Peyer's patch (tissue), 4 donors: ENCODE results near the gene PDIK1L. TPM values are rescaled to one million over a fixed set of nuclear protein-coding genes. Genes with fewer than 3 reads are reported as not detected.
A peak's percentile ranks its signal among the peaks of the same experiment; 100 is the strongest.

ENCODE experiments used
- DNase-seq, 3 donors: peaks; one replicate each; pipeline ENCODE4 v3.0.0-alpha.2; 2017 to 2019
- H3K27ac ChIP-seq, 4 donors: fragments of 200-600 bp; sonication (generic); one replicate each; pipeline ENCODE4 v1.5.1; 2016 to 2019
- H3K27me3 ChIP-seq, 2 donors: fragments of 200-600 bp; sonication (generic); one replicate each; pipeline ENCODE4 v1.5.1; 2019
- H3K36me3 ChIP-seq, 3 donors: fragments of 200-600 bp; sonication (generic); one replicate each; pipeline ENCODE4 v1.5.1; 2016 to 2019
- H3K4me1 ChIP-seq, 4 donors: fragments of 200-600 bp; sonication (generic); one replicate each; pipeline ENCODE4 v1.5.1; 2016 to 2019
- H3K4me3 ChIP-seq, 4 donors: fragments of 200-600 bp; sonication (generic); 1 replicate in 3 of 4; 2 replicates in 1 of 4; pipeline ENCODE4 v1.5.1; 2016 to 2019; ENCODE audit warnings: mild to moderate bottlenecking in 1 of 4
- H3K9me3 ChIP-seq, 4 donors: fragments of 200-600 bp; sonication (generic); one replicate each; pipeline ENCODE4 v1.5.1; 2016 to 2019; ENCODE audit warnings: mild to moderate bottlenecking in 1 of 4
- CTCF ChIP-seq, 6 experiments: fragments of 450-650 bp in 4 of 6; fragments of 200-600 bp in 2 of 6; sonication (generic) in 1 of 6; IDR thresholded peaks; one replicate each; pipeline ENCODE4 v1.5.1; 2017 to 2019; ENCODE audit warnings: antibody characterized with exemption in 6 of 6, mild to moderate bottlenecking in 3 of 6, moderate library complexity in 1 of 6
- POLR2A ChIP-seq, 2 donors: fragments of 450-650 bp; IDR thresholded peaks; one replicate each; pipeline ENCODE4 v1.5.1; 2017; ENCODE audit warnings: antibody characterized with exemption in 2 of 2, mild to moderate bottlenecking in 2 of 2, moderate library complexity in 2 of 2
- total RNA-seq, 4 donors: library from RNA; depleted of rRNA; stranded (reverse); fragments of >200 nt; gene quantifications; one replicate each; pipeline ENCODE4 v1.1.0, GENCODE V29; 2016

Gene PDIK1L
- total RNA-seq, 4 donors from 2014 or later: 8.3 to 13.2 (median 12.4) TPM

DNA sequence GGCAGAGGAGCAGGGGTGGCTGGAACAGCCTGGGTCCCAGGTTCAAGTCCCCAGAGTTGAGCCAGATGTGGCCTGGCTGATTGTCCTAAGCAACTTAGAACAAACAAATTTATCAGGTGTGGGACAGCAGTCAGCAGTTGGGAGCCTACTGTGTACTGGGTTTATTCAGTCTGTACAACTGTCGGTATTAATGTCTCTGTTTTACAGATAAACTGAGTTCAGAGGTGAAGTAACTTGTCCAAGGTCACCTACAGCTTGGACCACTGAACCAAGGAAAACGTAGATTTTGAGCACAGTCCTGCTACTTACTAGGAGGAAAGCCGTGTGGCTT is 29.6 kb upstream of the PDIK1L start:
- Histone ChIP-seq H3K4me1 (no peaks in the 10 kb centered on the region), H3K36me3 (no peaks in the 10 kb centered on the region), H3K9me3 (no peaks in the 10 kb centered on the region), H3K27ac (no peak overlapping the region), H3K4me3 (no peak overlapping the region), H3K27me3 (no peaks in the 10 kb centered on the region)
- no peak for DNase-seq
- TF ChIP-seq POLR2A (IDR thresholded peaks at IDR 0.05) (no peak), CTCF (IDR thresholded peaks at IDR 0.05) (no peak)

- H3K36me3 ChIP-seq: no peaks in the 10 kb centered on the region
- H3K9me3 ChIP-seq: no peaks in the 10 kb centered on the region
- no peaks in the 10 kb centered on the region for H3K4me1 ChIP-seq
- DNase-seq: peak in 1 of 3 donors; percentile 55
- H3K27me3 ChIP-seq: no peaks in the 10 kb centered on the region
- no peak overlapping the region for H3K4me3 ChIP-seq
- no peak overlapping the region for H3K27ac ChIP-seq
- TF ChIP-seq CTCF (IDR thresholded peaks at IDR 0.05) (no peak), POLR2A (IDR thresholded peaks at IDR 0.05) (no peak)
These were observed 28.4 kb upstream of the PDIK1L start for GRCh38 chr1:26083208-26083607.

DNA sequence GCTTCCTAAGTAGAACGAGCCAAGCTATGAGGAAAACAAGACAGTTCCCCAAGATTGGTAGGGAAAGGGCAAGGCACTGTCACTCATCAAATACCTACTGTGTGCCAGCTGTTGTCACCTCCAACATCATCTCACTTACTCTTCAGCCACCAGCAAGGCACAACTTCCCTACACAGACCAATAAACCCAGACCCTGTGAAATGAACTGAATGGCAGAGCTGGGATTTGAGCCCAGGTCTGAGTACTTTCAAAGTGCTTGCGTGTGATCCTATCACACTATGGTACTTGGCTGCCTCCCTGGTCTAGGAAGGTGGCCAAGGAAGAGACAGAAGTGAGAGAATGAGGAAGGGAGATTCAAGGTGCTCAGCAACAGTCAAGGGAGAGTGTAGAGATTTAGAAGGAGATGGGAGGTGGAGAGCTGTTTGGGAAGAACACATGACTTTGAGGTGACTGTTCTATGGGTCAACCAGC is 27.5 kb upstream of the PDIK1L start:
- Histone ChIP-seq H3K9me3 (no peaks in the 10 kb centered on the region), H3K4me3 (no peak overlapping the region), H3K27me3 (no peaks in the 10 kb centered on the region), H3K27ac (no peak overlapping the region), H3K4me1 (no peaks in the 10 kb centered on the region), H3K36me3 (no peaks in the 10 kb centered on the region)
- no peak for DNase-seq
- no peak for TF ChIP-seq POLR2A (IDR thresholded peaks at IDR 0.05)
- TF ChIP-seq CTCF (IDR thresholded peaks at IDR 0.05): no peak

DNA sequence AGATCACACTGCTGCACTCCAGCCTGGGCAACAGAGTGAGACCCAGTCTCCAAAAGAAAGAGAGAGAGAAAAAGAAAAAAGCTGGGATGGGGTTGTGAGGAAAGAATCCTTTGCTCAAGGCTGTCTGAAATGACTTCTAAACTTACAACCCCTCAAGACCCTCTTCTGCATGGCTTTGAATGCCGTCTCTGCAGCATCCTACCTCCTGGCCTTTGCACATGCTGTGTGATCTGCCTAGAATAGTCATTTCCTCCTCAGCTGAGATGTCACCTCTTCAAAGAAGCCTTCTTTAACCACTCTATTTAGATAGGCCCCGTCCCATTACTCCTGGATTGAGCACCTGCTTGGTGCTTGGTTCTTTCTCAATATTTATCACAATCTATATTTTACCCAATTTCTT is 26.8 kb upstream of the PDIK1L start:
- H3K27me3 ChIP-seq: no peaks in the 10 kb centered on the region
- no peak overlapping the region for H3K27ac ChIP-seq
- no peaks in the 10 kb centered on the region for H3K36me3 ChIP-seq
- no peak for TF ChIP-seq POLR2A (IDR thresholded peaks at IDR 0.05)
- TF ChIP-seq CTCF (IDR thresholded peaks at IDR 0.05): no peak
- no peak for DNase-seq
- no peaks in the 10 kb centered on the region for H3K9me3 ChIP-seq
- H3K4me1 ChIP-seq: no peaks in the 10 kb centered on the region
- no peak overlapping the region for H3K4me3 ChIP-seq

DNA sequence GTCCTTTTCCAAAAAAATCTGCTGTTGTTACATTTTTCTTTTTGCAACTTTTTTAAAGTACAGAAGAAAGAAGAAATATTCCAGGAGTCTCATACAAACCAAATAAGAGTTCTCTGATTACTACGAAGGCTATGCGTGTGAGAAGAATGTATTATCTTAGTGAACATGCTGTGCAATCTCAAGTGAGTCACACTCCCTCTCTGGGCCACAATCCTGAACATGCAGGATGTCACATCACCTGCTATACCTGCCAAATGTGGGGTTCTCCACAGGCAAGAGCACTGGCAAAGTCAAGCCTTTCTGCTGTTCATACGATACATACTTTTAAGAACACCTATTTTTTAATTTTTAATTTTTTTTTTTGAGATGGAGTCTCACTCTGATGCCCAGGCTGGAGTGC is 22.5 kb upstream of the PDIK1L start:
- Histone ChIP-seq H3K36me3 (no peaks in the 10 kb centered on the region), H3K4me3 (no peak overlapping the region), H3K4me1 (no peaks in the 10 kb centered on the region), H3K9me3 (no peaks in the 10 kb centered on the region), H3K27ac (no peak overlapping the region), H3K27me3 (no peaks in the 10 kb centered on the region)
- no peak for DNase-seq
- no peak for TF ChIP-seq POLR2A (IDR thresholded peaks at IDR 0.05)
- no peak for TF ChIP-seq CTCF (IDR thresholded peaks at IDR 0.05)

DNA sequence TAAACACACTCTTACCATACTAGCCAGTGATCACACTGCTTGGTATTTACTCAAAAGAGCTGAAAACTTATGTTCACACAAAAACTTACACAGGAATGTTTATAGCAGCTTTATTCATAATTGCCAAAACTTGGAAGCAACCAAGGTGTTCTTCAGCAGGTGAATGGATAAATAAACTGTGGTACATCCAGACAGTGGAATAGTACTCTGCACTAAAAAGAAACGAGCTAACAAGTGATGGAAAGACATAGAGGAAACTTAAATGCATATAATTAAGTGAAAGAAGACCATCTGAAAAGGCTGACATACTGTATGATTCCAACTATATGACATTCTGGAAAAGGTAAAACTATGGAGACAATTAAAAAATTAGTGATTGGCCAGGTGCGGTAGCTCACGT is 20.7 kb upstream of the PDIK1L start:
- Histone ChIP-seq H3K4me1 (no peaks in the 10 kb centered on the region), H3K27ac (no peak overlapping the region), H3K9me3 (no peaks in the 10 kb centered on the region), H3K27me3 (no peaks in the 10 kb centered on the region), H3K36me3 (no peaks in the 10 kb centered on the region), H3K4me3 (no peak overlapping the region)
- DNase-seq: no peak
- TF ChIP-seq POLR2A (IDR thresholded peaks at IDR 0.05) (no peak), CTCF (IDR thresholded peaks at IDR 0.05) (no peak)
